Ovary (tissue), 9 donors: ENCODE results near the gene KCTD19. TPM values are rescaled to one million over a fixed set of nuclear protein-coding genes. Genes with fewer than 3 reads are reported as not detected.

ENCODE experiments used
- DNase-seq, 5 donors: peaks; one replicate each; pipeline ENCODE4 v3.0.0-alpha.2; 2019 to 2020
- H3K27ac ChIP-seq, 2 donors: fragments of 200-600 bp; one replicate each; pipeline versions ENCODE4 v1.5.1 to v1.8.0; 2019 to 2022
- H3K27me3 ChIP-seq: fragments of 200-600 bp; one replicate; pipeline ENCODE4 v1.8.0; 2022
- H3K36me3 ChIP-seq: fragments of 200-600 bp; sonication (generic); one replicate; pipeline ENCODE4 v1.5.1; 2019
- H3K4me1 ChIP-seq: one replicate; pipeline ENCODE4 v1.8.1; 2013; ENCODE audit warnings: mild to moderate bottlenecking, moderate library complexity; ENCODE audit not compliant: insufficient read depth
- H3K4me3 ChIP-seq: fragments of 200-600 bp; sonication (generic); one replicate; pipeline ENCODE4 v1.5.1; 2017
- H3K9me3 ChIP-seq, 2 donors: fragments of 200-600 bp in 1 of 2; sonication (generic) in 1 of 2; one replicate each; pipeline versions ENCODE4 v1.5.1 to v1.8.1; 2013 to 2019; ENCODE audit warnings: mild to moderate bottlenecking in 1 of 2, moderate library complexity in 1 of 2
- EP300 ChIP-seq: sonication (generic); formaldehyde crosslinking; IDR thresholded peaks from one replicate; pipeline ENCODE4 v1.6.1; 2017; ENCODE audit warnings: antibody characterized with exemption
- POLR2A ChIP-seq: fragments of 450-650 bp; IDR thresholded peaks from one replicate; pipeline ENCODE4 v1.6.1; 2017; ENCODE audit warnings: antibody characterized with exemption, mild to moderate bottlenecking, moderate library complexity
- WGBS, 3 donors: extraction: QIAGEN DNeasy Blood & Tissue Kit in 1 of 3; methylation state at CpG; one replicate each; pipeline versions ENCODE4 v1.1.5 to v1.1.7; 2013 to 2017; 5-methylcytosine and 5-hydroxymethylcytosine counted together
- intact Hi-C, 4 donors: fragments of 100-400 bp; cut with DNase I; formaldehyde crosslinking; loops; one replicate each; pipeline versions ENCODE4 v1.11.0 to v1.15.1; 2022 to 2023
- polyA plus RNA-seq, 2 donors: library from polyadenylated mRNA; stranded (reverse); fragments of 200-250 nt in 1 of 2; fragments of 350-450 nt in 1 of 2; fragmentation: Illumina TruSeq in 1 of 2; extraction: RNeasy Lipid Tissue Mini Kit (QIAGEN cat#74804) in 1 of 2; gene quantifications; one replicate each; pipeline ENCODE4 v1.2.3, GENCODE V29; 2013 to 2014
- total RNA-seq, 7 donors: library from RNA; depleted of rRNA in 2 of 7; stranded (reverse); fragments of >200 nt in 2 of 7; fragmentation: NEBNext Ultra II Directional in 3 of 7; extraction: Animal tissue kit (Norgen Biotek cat#: 25700) in 3 of 7; gene quantifications; one replicate each; pipeline versions ENCODE4 v1.1.0 to v1.2.4, GENCODE V29; 2016 to 2023
- TF ChIP-seq, protein P1 (sequence below), 3 donors: fragments of 450-650 bp in 2 of 3; fragments of 200-600 bp in 1 of 3; IDR thresholded peaks; one replicate each; pipeline versions ENCODE4 v1.5.1 to v1.8.0; 2016 to 2022; ENCODE audit warnings: antibody characterized with exemption in 3 of 3, mild to moderate bottlenecking in 1 of 3
- donor health status: DM: no; HTN: no; CAD: no; lungs with moderate emphysema.
- donor health status: DM: no; HTN: no; CAD: no.
- donor health status: Bipolar disorder and iron deficiency.
- donor health status: DM: yes; HTN: yes; CAD: no.
- donor health status: DM: no; HTN: no; CAD: no.
- donor health status: DM: yes; HTN: yes; CAD: no.

Gene KCTD19
- total and polyA plus RNA-seq, 9 donors = 0.05 to 0.70 (median 0.12) TPM; not detected in 4

- WGBS, 3 donors = 82 to 94% (median 85%) methylated on average over 14 to 15 of the region's 15 CpGs
- Histone ChIP-seq H3K36me3 (no peaks in the 10 kb centered on the region), H3K27ac (peak overlapping the region in 1 of 2 donors; percentile 55), H3K4me3 (peak overlapping the region; percentile 54), H3K27me3 (no peaks in the 10 kb centered on the region), H3K9me3 (no peaks in the 10 kb centered on the region), H3K4me1 (peaks cover 12% of the 10 kb centered on the region)
- intact Hi-C loops = loop anchor here in 3 of 4 donors (5.0 to 10.0 kb wide), 3 partner anchors 114 to 184 kb away; partner anchors contain the start of gene TPPP3 (in 1 of the 3)
- TF ChIP-seq, protein P1, sequence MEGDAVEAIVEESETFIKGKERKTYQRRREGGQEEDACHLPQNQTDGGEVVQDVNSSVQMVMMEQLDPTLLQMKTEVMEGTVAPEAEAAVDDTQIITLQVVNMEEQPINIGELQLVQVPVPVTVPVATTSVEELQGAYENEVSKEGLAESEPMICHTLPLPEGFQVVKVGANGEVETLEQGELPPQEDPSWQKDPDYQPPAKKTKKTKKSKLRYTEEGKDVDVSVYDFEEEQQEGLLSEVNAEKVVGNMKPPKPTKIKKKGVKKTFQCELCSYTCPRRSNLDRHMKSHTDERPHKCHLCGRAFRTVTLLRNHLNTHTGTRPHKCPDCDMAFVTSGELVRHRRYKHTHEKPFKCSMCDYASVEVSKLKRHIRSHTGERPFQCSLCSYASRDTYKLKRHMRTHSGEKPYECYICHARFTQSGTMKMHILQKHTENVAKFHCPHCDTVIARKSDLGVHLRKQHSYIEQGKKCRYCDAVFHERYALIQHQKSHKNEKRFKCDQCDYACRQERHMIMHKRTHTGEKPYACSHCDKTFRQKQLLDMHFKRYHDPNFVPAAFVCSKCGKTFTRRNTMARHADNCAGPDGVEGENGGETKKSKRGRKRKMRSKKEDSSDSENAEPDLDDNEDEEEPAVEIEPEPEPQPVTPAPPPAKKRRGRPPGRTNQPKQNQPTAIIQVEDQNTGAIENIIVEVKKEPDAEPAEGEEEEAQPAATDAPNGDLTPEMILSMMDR (IDR thresholded peaks at IDR 0.05) = no peak
- no peak for TF ChIP-seq POLR2A
- no peak for TF ChIP-seq EP300
- DNase-seq = no peak
Measured at GRCh38 chr16:67280090-67281015, 46.2 kb downstream of the KCTD19 start.

DNA sequence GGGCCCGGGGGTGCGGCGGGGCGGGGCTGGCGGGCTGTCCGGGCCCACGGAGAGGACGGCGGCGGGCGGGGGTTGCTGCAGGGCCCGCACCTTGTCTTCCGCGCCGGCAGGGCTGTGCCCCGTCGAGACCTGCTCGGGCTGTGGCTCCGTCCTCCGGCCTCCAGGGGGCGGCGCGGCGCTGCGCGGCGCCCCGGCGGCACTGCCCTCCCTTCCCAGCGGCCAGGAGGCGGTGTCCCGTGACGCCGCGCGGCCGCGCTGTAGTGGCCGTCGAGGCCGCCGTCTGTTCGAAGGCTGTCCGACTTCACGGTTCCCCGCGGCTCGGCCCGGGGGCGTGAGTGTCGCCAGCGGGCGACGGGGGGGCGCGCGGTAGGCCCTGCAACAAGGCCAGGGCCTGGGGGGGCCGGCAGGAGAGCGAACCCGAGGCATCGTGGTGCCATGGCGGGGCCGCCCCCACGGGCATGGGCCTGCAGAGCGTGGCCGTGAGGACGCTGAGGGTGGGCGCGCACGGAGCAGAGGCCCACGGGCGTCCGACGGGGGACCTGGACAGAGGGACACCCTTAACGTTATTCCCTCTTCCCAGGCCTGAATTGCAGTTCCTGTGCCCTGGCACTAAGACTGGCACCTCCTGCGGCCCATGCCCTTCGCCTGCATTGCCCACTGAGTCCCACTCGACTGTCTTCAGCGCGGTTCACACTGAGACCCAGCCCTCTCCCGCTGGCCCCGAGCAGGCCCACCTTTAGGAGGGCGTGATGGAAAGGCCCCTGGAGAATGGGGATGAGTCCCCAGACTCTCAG, 47.0 kb downstream of the KCTD19 start, which contains the start of gene PLEKHG4:
TSS of gene PLEKHG4 (plus strand) at position 237 of the 794 bp plus-strand sequence. CDS start at position 750, 513 bp downstream.
- TF ChIP-seq POLR2A (peak; percentile 19), EP300 (no peak)
- TF ChIP-seq, protein P1 (IDR thresholded peaks at IDR 0.05) = peak; percentile 47 to 92 (median 91)
- intact Hi-C loops = loop anchor here in 3 of 4 donors (5.0 to 10.0 kb wide), 4 partner anchors 115 to 185 kb away; partner anchors contain the start of gene TPPP3 (in 1 of the 3)

GRCh38 chr16:67278773-67279295, 47.7 kb downstream of the KCTD19 start:
- intact Hi-C loops = loop anchor here in 1 of 4 donors (5.0 kb wide), 1 partner anchor 118 kb away; no protein-coding TSS in a partner anchor
- 1 to 6% (median 3%) methylated on average over 12 to 42 of the region's 42 CpGs for WGBS, 3 donors
- DNase-seq = no peak

More for the DNA sequence above, 47.0 kb downstream of the KCTD19 start, which contains the start of gene PLEKHG4:
- Histone ChIP-seq H3K4me3 (peak within 1 kb of the TSS; percentile 54), H3K4me1 (peaks cover 12% of the 10 kb centered on the region), H3K27ac (peak within 1 kb of the TSS; percentile 55 to 59), H3K27me3 (no peaks in the 10 kb centered on the region), H3K36me3 (no peaks in the 10 kb centered on the region), H3K9me3 (no peaks in the 10 kb centered on the region)
- DNase-seq = peak; percentile 71 to 88 (median 79)
- WGBS, 3 donors = 12 to 33% (median 31%) methylated on average over 34 to 81 of the region's 83 CpGs

More at GRCh38 chr16:67278773-67279295, 47.7 kb downstream of the KCTD19 start:
- H3K27me3 ChIP-seq = no peaks in the 10 kb centered on the region
- H3K4me3 ChIP-seq = peak overlapping the region; percentile 54
- H3K27ac ChIP-seq = peak overlapping the region; percentile 50 to 59
- TF ChIP-seq, protein P1 (IDR thresholded peaks at IDR 0.05) = no peak
- no peak for TF ChIP-seq POLR2A
- no peak for TF ChIP-seq EP300
- no peaks in the 10 kb centered on the region for H3K9me3 ChIP-seq
- H3K36me3 ChIP-seq = no peaks in the 10 kb centered on the region
- peaks cover 12% of the 10 kb centered on the region for H3K4me1 ChIP-seq
